H9 (cell line): ENCODE results near the gene ADAMTS13. TPM values are rescaled to one million over a fixed set of nuclear protein-coding genes. Genes with fewer than 3 reads are reported as not detected.

Experiments used
- DNase-seq: peaks from one replicate; pipeline ENCODE4 v3.0.0-alpha.2; 2017
- H2AFZ ChIP-seq: one replicate; pipeline ENCODE4 v1.6.1; 2013; ENCODE audit warnings: mild to moderate bottlenecking, low read length, control low read depth, moderate library complexity
- H2AK5ac ChIP-seq: 2 replicates; pipeline ENCODE4 v1.6.1; 2013; ENCODE audit warnings: low read length, control low read depth, mixed read lengths; ENCODE audit not compliant: insufficient read length
- H2BK120ac ChIP-seq: one replicate; pipeline ENCODE4 v1.6.1; 2013; ENCODE audit warnings: low read depth, mild to moderate bottlenecking, low read length, control low read depth, inconsistent platforms; ENCODE audit not compliant: poor library complexity, severe bottlenecking
- H2BK12ac ChIP-seq: 2 replicates; pipeline ENCODE4 v1.6.1; 2013; ENCODE audit warnings: low read length, control low read depth, mixed read lengths, low read depth; ENCODE audit not compliant: insufficient read length
- H2BK15ac ChIP-seq: 2 replicates; pipeline ENCODE4 v1.6.1; 2013; ENCODE audit warnings: low read depth, low read length, control low read depth
- H2BK20ac ChIP-seq: one replicate; pipeline ENCODE4 v1.6.1; 2013; ENCODE audit warnings: low read depth, mild to moderate bottlenecking, low read length, control low read depth, inconsistent platforms; ENCODE audit not compliant: poor library complexity, severe bottlenecking
- H2BK5ac ChIP-seq: 2 replicates; pipeline ENCODE4 v1.6.1; 2013; ENCODE audit warnings: low read length, control low read depth, mixed read lengths; ENCODE audit not compliant: insufficient read length
- H3K14ac ChIP-seq: 2 replicates; pipeline ENCODE4 v1.6.1; 2013; ENCODE audit warnings: low read length, control low read depth; ENCODE audit not compliant: insufficient read depth
- H3K18ac ChIP-seq: 2 replicates; pipeline ENCODE4 v1.6.1; 2013; ENCODE audit warnings: low read depth, mild to moderate bottlenecking, mixed read lengths, low read length, control low read depth; ENCODE audit not compliant: insufficient read length
- H3K23ac ChIP-seq: 2 replicates; pipeline ENCODE4 v1.6.1; 2013; ENCODE audit warnings: low read length, control low read depth, mixed read lengths, low read depth; ENCODE audit not compliant: insufficient read length
- H3K23me2 ChIP-seq: 2 replicates; pipeline ENCODE4 v1.6.1; 2013; ENCODE audit warnings: low read depth, mild to moderate bottlenecking, mixed read lengths, low read length, control low read depth; ENCODE audit not compliant: insufficient read length, poor library complexity, severe bottlenecking
- H3K27ac ChIP-seq: 2 replicates; pipeline ENCODE4 v1.5.1; 2013; ENCODE audit warnings: low read length, control low read depth, mixed read lengths, low read depth; ENCODE audit not compliant: insufficient read length
- H3K27me3 ChIP-seq: 2 replicates; pipeline ENCODE4 v1.6.1; 2013; ENCODE audit warnings: low read length, control low read depth, inconsistent platforms; ENCODE audit not compliant: insufficient read depth
- H3K4ac ChIP-seq: 2 replicates; pipeline ENCODE4 v1.6.1; 2013; ENCODE audit warnings: low read depth, mild to moderate bottlenecking, control low read depth, inconsistent platforms, low read length, moderate library complexity
- H3K4me1 ChIP-seq: 2 replicates; pipeline ENCODE4 v1.6.1; 2013; ENCODE audit warnings: low read length, control low read depth, inconsistent platforms; ENCODE audit not compliant: insufficient read depth
- H3K4me2 ChIP-seq: 2 replicates; pipeline ENCODE4 v1.6.1; 2013; ENCODE audit warnings: low read length, control low read depth, mixed read lengths; ENCODE audit not compliant: insufficient read length, insufficient read depth
- H3K56ac ChIP-seq: 2 replicates; pipeline ENCODE4 v1.6.1; 2013; ENCODE audit warnings: low read depth, mild to moderate bottlenecking, mixed read lengths, low read length, control low read depth; ENCODE audit not compliant: insufficient read length
- H3K79me1 ChIP-seq: 2 replicates; pipeline ENCODE4 v1.6.1; 2013; ENCODE audit warnings: low read depth, mild to moderate bottlenecking, moderate library complexity, low read length, control low read depth, inconsistent platforms; ENCODE audit not compliant: insufficient read depth, poor library complexity, severe bottlenecking
- H3K79me2 ChIP-seq: 2 replicates; pipeline ENCODE4 v1.6.1; 2013; ENCODE audit warnings: low read length, control low read depth, inconsistent platforms; ENCODE audit not compliant: insufficient read depth
- H3K9ac ChIP-seq: 2 replicates; pipeline ENCODE4 v1.6.1; 2013; ENCODE audit warnings: low read length, control low read depth, mixed read lengths; ENCODE audit not compliant: insufficient read length; ENCODE audit errors: extremely low read depth
- H3K9me3 ChIP-seq: one replicate; pipeline ENCODE4 v1.6.1; 2013; ENCODE audit warnings: low read depth, low read length, inconsistent platforms; ENCODE audit not compliant: control insufficient read depth
- H3T11ph ChIP-seq: one replicate; pipeline ENCODE4 v1.6.1; 2013; ENCODE audit warnings: mild to moderate bottlenecking, low read length, control low read depth, inconsistent platforms
- H4K20me1 ChIP-seq: one replicate; pipeline ENCODE4 v1.6.1; 2013; ENCODE audit not compliant: control insufficient read depth, insufficient read length, insufficient read depth
- H4K5ac ChIP-seq: 2 replicates; pipeline ENCODE4 v1.6.1; 2013; ENCODE audit warnings: low read depth, mild to moderate bottlenecking, mixed read lengths, low read length, control low read depth; ENCODE audit not compliant: insufficient read length
- H4K8ac ChIP-seq: replicated peaks from 2 replicates; pipeline ENCODE4 v1.6.1; 2013; ENCODE audit warnings: low read length, control low read depth, mixed read lengths, low read depth; ENCODE audit not compliant: insufficient read length
- H4K91ac ChIP-seq: 2 replicates; pipeline ENCODE4 v1.6.1; 2013; ENCODE audit warnings: low read depth, mild to moderate bottlenecking, moderate library complexity, mixed read lengths, low read length, control low read depth; ENCODE audit not compliant: insufficient read length
- H3K27ac Mint-ChIP-seq, 3 experiments: 2 replicates in 2 of 3; 3 replicates in 1 of 3; pipeline ENCODE4 v1.8.0; 2020 to 2021; ENCODE audit warnings: mixed read lengths in 3 of 3, mild to moderate bottlenecking in 1 of 3, moderate library complexity in 1 of 3
- H3K27me3 Mint-ChIP-seq: 2 replicates; pipeline ENCODE4 v1.8.0; 2021; ENCODE audit warnings: low read depth, mild to moderate bottlenecking, moderate library complexity, mixed read lengths
- H3K36me3 Mint-ChIP-seq, 3 experiments: 2 replicates in 2 of 3; 3 replicates in 1 of 3; pipeline ENCODE4 v1.8.0; 2020 to 2021; ENCODE audit warnings: low read depth in 3 of 3, mixed read lengths in 3 of 3; ENCODE audit not compliant: insufficient read depth in 1 of 3
- H3K4me1 Mint-ChIP-seq, 2 experiments: 2 replicates each; pipeline ENCODE4 v1.8.0; 2020; ENCODE audit warnings: mixed read lengths in 2 of 2
- H3K4me3 Mint-ChIP-seq, 2 experiments: 2 replicates in 1 of 2; 3 replicates in 1 of 2; pipeline ENCODE4 v1.8.0; 2020 to 2021; ENCODE audit warnings: mild to moderate bottlenecking in 2 of 2, mixed read lengths in 2 of 2, moderate library complexity in 1 of 2
- H3K9me3 Mint-ChIP-seq, 2 experiments: 2 replicates in 1 of 2; 3 replicates in 1 of 2; pipeline ENCODE4 v1.8.0; 2020; ENCODE audit warnings: mild to moderate bottlenecking in 2 of 2, mixed read lengths in 2 of 2, moderate library complexity in 1 of 2
- WGBS: extraction: QIAGEN DNeasy Blood & Tissue Kit; methylation state at CpG from one replicate; pipeline ENCODE4 v1.1.7; 2013; ENCODE audit warnings: missing lambda C conversion rate, low lambda C conversion rate, mixed read lengths; ENCODE audit not compliant: insufficient read length; ENCODE audit errors: extremely low coverage; 5-methylcytosine and 5-hydroxymethylcytosine counted together
- total RNA-seq: library from RNA; stranded (reverse); gene quantifications from 2 replicates; pipeline ENCODE4 v1.2.1, GENCODE V29; 2021
- TF ChIP-seq, protein P1 (sequence below): fragments of 200-600 bp; sonication (generic); conservative IDR thresholded peaks from 3 replicates; pipeline ENCODE4 v1.8.0; 2021; ENCODE audit warnings: antibody characterized with exemption, mild to moderate bottlenecking

The ADAMTS13 gene
- total RNA-seq, 1 experiment from 2014 or later, result 8.8 TPM

GRCh38 chr9:133457748-133458147 lies 35.6 kb downstream of the ADAMTS13 start:
- peaks cover 13% of the 10 kb centered on the region for H3K23me2 ChIP-seq
- no peak overlapping the region for H2AFZ ChIP-seq
- H3K14ac ChIP-seq, result no peak overlapping the region
- no peak overlapping the region for H3K27ac ChIP-seq
- H2BK12ac ChIP-seq, result no peak overlapping the region
- no peak for DNase-seq
- H3K27ac Mint-ChIP-seq, result no peak overlapping the region
- TF ChIP-seq, protein P1, sequence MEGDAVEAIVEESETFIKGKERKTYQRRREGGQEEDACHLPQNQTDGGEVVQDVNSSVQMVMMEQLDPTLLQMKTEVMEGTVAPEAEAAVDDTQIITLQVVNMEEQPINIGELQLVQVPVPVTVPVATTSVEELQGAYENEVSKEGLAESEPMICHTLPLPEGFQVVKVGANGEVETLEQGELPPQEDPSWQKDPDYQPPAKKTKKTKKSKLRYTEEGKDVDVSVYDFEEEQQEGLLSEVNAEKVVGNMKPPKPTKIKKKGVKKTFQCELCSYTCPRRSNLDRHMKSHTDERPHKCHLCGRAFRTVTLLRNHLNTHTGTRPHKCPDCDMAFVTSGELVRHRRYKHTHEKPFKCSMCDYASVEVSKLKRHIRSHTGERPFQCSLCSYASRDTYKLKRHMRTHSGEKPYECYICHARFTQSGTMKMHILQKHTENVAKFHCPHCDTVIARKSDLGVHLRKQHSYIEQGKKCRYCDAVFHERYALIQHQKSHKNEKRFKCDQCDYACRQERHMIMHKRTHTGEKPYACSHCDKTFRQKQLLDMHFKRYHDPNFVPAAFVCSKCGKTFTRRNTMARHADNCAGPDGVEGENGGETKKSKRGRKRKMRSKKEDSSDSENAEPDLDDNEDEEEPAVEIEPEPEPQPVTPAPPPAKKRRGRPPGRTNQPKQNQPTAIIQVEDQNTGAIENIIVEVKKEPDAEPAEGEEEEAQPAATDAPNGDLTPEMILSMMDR, result no peak
- no peak overlapping the region for H3K9ac ChIP-seq
- peaks cover 8% of the 10 kb centered on the region for H3K27me3 Mint-ChIP-seq
- no peak overlapping the region for H2AK5ac ChIP-seq
- H3K79me2 ChIP-seq, result no peaks in the 10 kb centered on the region
- no peaks in the 10 kb centered on the region; a peak in 1 of 5 replicates for H3K9me3 Mint-ChIP-seq
- no peak overlapping the region for H3K23ac ChIP-seq
- no peak overlapping the region for H3K56ac ChIP-seq
- H3K27me3 ChIP-seq, result no peaks in the 10 kb centered on the region
- no peak overlapping the region for H2BK15ac ChIP-seq
- no peak overlapping the region for H4K5ac ChIP-seq
- H3T11ph ChIP-seq, result no peak overlapping the region
- H2BK20ac ChIP-seq, result no peak overlapping the region
- no peak overlapping the region for H3K4me3 Mint-ChIP-seq
- H3K18ac ChIP-seq, result no peak overlapping the region
- no CpG with 5 or more reads among the region's 11 CpGs for WGBS
- no peaks in the 10 kb centered on the region; a peak in 1 of 7 replicates for H3K36me3 Mint-ChIP-seq
- no peaks in the 10 kb centered on the region for H3K9me3 ChIP-seq
- H2BK5ac ChIP-seq, result no peak overlapping the region
- no peak overlapping the region for H4K91ac ChIP-seq
- no peaks in the 10 kb centered on the region for H3K79me1 ChIP-seq
- H3K4ac ChIP-seq, result no peak overlapping the region
- no peak overlapping the region for H2BK120ac ChIP-seq
- H4K8ac ChIP-seq, result no peak overlapping the region
- peaks cover 7% of the 10 kb centered on the region; the same call in 1 of the 2 replicates for H3K4me1 ChIP-seq
- H4K20me1 ChIP-seq, result peaks cover 2% of the 10 kb centered on the region
- H3K4me2 ChIP-seq, result no peak overlapping the region
- H3K4me1 Mint-ChIP-seq, result peaks cover 16 to 25% of the 10 kb centered on the region in 2 experiments
